Neural cell (in vitro differentiated cells): ENCODE results near the gene TAF1C.

Experiments used
- CTCF ChIP-seq: fragments of 450-650 bp; IDR thresholded peaks from 2 replicates; pipeline ENCODE4 v1.5.1; 2014; ENCODE audit warnings: antibody characterized with exemption, mild to moderate bottlenecking, moderate library complexity; ENCODE audit not compliant: poor library complexity, severe bottlenecking
- EZH2 ChIP-seq: fragments of 200-600, 300-800 bp; shearing (Covaris generic), sonication (generic); IDR thresholded peaks from 2 replicates; pipeline ENCODE4 v1.6.1; 2014; ENCODE audit warnings: antibody characterized with exemption, low read length, borderline replicate concordance, mild to moderate bottlenecking; ENCODE audit not compliant: insufficient read depth, poor library complexity, severe bottlenecking

- no peak for TF ChIP-seq EZH2
- TF ChIP-seq CTCF: no peak
These were observed 47.1 kb downstream of the TAF1C start for GRCh38 chr16:84139628-84140258.
